Renal pelvis (tissue), 4 donors: ENCODE data around the gene FUT1. TPM values are rescaled to one million over a fixed set of nuclear protein-coding genes. Genes with fewer than 3 reads are reported as not detected.
"Not testable (repeated sequence)": the region's sequence is repeated elsewhere in the genome, so short reads cannot be mapped to it uniquely, and the experiment has no call there.

Experiments used
- DNase-seq: peaks from one replicate; pipeline ENCODE4 v3.0.0-alpha.2; 2013
- polyA plus RNA-seq, 3 donors: library from polyadenylated mRNA; unstranded; fragments of 120-200 nt; gene quantifications; one replicate each; pipeline ENCODE4 v1.2.1, GENCODE V29; 2013; ENCODE audit not compliant: insufficient read length in 3 of 3

FUT1 gene
- polyA plus RNA-seq, 3 donors, result 3.0 to 4.4 (median 4.2) TPM

DNA sequence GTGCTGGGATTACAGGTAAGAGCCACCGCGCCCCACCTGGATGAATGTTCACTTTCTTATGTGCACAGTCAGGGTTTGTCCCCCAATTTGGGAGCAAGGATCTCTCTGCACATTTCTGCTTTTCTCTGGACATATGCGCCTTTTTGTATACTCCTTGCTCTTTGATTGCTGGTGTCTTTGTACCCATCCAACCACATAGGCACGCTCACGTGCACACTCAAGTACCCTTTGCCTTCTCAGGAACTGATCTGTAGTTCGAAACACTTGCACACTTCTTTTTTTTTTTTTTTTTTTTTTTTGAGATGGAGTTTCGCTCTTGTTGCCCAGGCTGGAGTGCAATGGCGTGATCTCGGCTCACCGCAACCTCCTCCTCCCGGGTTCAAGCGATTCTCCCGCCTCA is 34.3 kb downstream of the FUT1 start:
- not testable (repeated sequence) for DNase-seq

DNA sequence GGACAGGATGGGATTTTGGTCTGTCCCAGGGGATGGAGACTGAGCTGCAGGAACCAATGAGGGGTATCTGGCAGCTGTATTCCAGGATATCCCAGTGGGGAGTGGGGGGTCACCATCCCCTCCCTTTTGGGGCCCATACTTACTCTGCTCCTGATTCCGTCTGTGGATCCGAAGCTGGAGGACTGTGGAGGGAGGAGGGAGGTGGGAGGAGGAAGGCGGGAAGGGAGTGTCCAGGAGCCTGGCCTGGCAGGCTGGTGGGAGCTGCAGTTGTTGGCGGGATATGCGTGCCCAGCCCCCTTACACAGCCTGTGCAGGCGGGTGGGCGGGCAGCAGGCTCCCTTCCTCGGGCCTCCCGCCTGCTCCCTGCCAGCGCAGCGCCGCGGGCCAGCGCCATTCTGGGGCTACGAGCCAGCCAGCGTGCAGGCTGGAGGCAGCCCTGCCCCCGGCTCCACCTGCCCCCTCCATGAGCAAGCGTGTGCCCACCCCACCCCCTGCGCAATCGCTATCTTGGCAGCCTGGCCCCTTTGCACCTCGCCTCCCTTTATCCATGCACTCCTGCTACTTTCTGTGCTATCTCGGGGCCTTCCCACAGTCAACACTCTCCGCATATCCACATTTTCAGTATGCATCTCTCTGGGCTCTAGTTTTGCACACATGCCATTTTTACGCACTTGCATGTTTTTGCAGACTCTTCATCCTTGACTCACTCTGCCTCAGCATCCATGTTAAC is 35.7 kb downstream of the FUT1 start:
- no peak for DNase-seq

DNA sequence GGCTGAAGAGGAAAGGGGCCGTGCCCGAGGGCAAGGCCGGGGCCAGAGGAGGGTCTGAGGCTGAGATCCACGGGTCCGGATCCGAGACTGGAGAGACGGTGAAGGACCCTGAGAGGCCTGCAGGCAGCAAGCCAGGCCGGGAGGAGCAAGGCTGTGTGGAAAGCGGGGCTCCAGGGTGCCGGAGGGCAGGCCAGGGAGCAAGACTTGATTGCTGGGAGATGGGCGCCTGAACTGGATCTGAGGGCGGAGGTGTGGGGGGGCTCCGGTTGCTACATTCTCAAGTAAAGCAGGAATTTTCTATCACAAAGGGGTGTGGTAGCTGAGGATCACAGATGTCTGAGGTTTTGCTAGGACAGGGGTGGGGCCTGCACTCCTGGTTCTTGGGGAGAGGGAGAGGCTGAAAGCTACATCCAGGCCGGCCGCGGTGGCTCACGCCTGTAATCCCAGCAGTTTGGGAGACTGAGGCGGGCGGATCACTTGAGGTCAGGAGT is 36.7 kb downstream of the FUT1 start:
- no peak for DNase-seq

DNA sequence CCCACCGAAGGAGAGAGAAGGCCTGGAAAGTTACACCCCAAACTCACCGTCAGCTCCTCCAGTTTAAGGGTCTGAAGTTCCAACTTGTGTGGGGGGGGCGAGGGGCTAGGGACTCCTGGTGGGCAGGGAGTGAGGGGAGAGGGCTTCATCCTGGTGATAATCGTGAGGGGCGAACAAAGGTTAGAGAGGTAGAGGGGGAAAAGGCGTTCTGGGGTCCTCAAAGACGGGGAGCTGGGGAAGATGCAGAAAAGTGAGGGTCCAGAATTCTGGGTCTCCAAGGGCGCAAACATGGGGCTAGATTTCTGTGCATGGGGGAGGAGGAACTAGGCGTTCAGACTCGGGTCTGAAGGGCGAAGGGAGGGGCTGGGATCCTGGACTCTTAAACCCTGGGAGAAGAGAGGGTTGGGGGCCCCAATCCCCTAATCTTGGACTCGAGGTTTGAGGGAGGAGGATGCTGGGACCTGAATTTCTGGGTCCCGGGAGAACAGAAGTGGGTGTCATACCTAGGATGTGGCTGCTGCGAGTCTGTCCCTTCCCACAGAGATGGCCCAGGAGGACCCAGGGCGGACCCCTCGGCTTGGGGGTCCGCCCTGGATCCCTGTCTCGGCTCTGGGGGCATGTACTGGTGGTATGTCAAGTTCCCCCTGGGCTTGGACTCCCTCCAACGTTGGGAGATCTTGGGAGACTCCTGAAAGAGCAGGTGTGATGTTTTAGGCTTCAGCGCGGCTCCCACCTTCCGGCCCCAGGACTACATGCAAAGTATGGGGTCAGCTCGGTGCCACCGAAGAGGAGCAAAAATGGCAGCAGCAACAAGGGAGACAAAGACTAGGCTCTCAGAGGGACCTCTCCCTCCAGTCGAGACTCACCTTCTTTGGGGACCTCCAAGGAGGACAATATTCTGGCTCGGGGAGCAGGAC is 37.4 kb downstream of the FUT1 start:
- DNase-seq, result no peak

DNA sequence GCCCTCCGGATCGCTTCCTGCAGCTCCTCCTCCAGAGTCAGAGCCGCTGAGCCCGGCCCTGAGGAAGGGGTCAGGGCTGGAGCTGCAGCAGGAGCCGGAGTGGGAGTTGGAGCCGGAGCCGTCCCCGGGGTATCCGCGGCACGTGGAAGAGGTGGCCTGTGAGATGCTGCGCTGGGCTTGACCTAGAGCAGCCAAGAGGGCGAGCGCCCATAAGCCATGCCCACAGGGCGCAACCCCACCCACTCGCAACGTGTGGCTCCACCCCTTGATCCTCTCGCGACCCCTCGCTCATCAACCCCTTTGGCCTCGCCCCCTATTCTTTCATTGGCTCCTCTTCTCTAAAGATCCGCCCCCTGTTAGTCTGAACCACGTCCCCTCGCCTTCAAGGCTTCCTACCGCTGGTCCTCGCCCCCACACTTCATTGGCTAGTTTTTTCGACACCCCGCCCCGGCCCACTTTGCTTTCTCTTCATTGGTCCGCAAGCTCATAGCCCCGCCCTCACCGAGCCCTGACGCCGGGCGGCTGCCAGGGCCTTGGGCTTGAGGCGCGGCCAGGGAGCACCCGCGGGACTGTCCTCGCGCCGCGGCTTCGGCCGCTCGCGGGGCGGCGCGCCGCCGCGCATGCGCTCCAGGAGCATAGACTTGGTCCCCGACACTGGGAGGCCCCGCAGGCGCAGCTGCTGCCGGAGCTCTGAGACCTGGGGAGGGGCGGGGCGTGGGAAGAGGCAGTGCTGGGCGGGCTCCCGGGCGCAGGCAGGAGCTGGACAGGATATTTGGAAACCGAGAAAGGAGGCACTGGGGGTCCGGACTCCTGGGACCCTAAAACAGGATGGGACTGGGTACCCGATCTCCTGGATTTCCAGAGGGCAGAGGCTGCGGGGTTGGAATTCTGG is 38.3 kb downstream of the FUT1 start:
- DNase-seq, result peak; percentile 100

DNA sequence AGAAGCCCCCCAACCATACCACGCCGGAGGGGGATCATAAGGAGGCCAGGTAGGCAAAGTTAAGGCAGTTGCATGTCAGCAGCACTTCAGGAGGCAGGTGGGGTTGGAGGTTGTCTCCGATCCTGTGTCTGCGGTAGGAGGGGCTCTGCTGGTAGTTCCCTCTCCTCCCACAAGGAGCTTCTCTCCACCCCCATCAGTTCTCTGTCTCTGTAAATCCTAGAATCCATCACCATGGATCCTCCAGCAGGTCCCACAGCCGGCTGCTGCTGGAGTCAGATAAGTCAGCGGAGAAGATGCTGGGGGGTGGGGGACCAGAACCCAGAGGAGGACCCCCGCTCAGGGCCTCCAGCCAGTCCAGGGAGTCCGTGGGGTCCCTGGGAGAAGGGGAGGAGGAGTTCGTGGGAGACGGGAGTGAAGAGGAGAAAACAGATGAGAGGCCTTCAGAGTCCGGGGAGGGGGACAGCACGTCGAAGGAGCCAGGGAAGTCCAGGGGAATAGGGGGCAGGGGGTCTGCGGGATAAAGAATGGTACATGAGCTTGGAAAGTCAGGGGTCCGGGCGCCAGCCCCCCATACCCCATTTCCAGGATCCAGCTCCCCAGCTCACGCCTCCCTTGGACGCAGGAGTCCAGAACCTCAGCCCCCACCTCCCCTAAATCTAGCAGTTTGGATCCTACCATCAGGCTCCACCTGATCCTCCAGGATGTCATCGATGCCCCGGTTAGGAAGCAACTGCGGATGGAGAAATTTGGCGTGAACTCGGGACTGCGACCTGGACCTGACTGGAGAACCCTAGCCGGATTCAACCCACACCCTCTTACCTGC is 39.2 kb downstream of the FUT1 start:
- no peak for DNase-seq

DNA sequence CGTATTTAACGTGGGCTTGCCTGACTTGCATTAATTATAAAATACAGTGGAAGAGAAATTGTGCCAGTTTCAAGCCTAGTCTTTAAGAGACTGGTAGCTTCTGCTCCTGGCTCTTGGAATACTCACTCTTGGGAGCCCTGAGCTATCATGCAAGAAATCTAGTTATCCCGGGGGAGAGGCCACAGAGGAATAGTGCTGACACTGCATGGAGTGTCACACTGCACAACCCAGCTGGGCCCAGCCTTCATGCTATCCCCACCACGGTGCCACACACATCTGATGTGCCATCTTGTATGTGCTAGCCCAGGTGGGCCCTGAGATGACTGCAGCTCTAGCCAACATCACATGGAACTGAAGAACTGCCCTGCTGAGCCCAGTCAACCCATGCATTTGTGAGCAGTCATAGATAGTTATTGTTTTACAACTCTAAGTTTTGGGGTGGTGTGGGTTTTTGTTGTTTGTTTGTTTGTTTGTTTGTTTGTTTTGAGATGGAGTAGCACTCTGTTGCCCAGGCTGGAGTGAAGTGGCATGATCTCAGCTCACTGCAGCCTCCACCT is 41.3 kb downstream of the FUT1 start:
- DNase-seq, result no peak

DNA sequence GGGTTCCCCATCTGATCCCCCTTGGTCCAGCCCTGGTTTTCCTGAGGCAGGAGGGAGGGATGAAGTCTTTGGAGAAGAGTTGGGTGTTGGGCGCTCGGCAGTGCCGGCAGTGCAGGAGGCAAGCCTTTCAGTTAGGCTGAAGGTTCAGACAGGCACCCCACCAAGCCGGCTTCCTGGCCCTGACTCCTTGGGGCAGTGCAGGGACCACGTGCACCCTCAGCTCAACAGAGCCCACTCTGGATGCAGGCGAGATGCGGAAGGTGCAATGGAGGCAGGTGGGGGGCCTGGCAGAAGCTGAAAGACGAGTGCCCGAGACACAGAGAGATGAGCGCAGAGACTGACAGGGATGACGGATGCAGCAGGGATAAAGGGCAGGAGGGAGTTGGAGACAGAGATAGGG is 44.0 kb downstream of the FUT1 start:
- no peak for DNase-seq

DNA sequence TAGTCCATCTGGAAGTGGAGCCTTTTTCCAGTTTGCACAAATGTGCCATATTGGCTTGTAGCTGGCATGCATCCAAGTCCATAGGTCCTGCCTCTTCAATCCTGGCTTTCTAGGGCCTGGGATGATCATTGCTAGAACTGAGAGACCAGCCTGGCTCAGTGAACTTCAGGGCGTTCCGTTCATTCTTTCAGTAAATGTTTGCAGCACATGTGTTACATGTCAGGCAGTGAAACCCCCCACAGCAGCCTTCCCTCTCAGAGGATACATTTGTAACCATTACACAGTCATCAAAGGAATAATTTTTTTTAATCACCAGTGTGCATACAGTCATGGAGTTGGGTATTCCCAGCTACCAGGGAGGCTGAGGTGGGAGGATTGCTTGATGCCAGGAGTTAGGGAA is 47.0 kb downstream of the FUT1 start:
- DNase-seq, result no peak

DNA sequence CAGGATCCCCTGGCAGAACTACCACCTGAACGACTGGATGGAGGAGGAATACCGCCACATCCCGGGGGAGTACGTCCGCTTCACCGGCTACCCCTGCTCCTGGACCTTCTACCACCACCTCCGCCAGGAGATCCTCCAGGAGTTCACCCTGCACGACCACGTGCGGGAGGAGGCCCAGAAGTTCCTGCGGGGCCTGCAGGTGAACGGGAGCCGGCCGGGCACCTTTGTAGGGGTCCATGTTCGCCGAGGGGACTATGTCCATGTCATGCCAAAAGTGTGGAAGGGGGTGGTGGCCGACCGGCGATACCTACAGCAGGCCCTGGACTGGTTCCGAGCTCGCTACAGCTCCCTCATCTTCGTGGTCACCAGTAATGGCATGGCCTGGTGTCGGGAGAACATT is 49.1 kb downstream of the FUT1 start:
- DNase-seq, result no peak

DNA sequence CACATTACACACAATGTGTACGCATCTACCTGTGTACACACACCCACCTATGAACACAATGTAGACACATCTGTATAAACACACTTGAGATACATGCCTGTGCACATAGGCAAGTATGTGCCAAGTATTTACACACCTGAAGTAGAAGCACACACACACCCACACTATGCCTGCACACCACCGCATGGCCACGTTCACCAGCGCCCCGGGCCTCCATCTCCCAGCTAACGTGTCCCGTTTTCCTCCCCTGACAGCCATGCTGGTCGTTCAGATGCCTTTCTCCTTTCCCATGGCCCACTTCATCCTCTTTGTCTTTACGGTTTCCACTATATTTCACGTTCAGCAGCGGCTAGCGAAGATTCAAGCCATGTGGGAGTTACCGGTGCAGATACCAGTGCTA is 49.7 kb downstream of the FUT1 start:
- no peak for DNase-seq

DNA sequence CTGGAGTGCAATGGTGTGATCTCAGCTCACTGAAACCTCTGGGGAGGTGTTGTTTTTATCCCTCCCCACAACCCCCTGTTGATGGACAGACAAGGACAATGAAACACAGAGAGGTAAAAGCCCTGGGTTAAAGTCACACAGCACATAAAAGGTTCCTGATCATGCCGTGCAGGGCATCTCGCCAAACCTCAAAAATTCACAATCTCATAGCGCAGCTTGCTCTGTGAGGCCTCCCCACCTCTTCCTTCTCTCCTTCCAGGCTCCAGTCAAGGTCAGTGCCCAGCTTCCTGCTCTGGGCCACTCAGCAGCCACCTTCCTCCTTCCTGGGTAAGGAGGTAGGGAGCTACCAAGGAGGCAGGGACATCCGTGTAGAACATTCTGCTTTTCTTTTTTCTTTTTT is 54.4 kb downstream of the FUT1 start:
- no peak for DNase-seq

Other genes with a start within 250 kb of the FUT1 start
- 1 to 10 TPM; 3.5 to 3.7 (median 3.7) TPM for gene LMTK3, start 240.8 kb downstream of the FUT1 start, polyA plus RNA-seq
- under 1 TPM; 0.43 to 0.81 (median 0.43) TPM for gene SULT2B1, start 200.5 kb downstream of the FUT1 start, polyA plus RNA-seq
- under 1 TPM in 2 of 3 donors, not detected in 1; 0.23 to 0.24 TPM for gene SPACA4, start 145.9 kb downstream of the FUT1 start, polyA plus RNA-seq
- gene FAM83E, start 137.6 kb downstream of the FUT1 start, polyA plus RNA-seq, result 1 to 10 TPM; 1.9 to 2.0 (median 1.9) TPM
- 1,000 to 10,000 TPM; 1,186 to 1,447 (median 1,300) TPM for gene RPL18, start 133.5 kb downstream of the FUT1 start, polyA plus RNA-seq
- 10 to 100 TPM; 30.2 to 35.2 (median 33.2) TPM for gene SPHK2, start 133.1 kb downstream of the FUT1 start, polyA plus RNA-seq
- 10 to 100 TPM; 13.8 to 15.4 (median 14.6) TPM for gene DBP, start 115.3 kb downstream of the FUT1 start, polyA plus RNA-seq
- gene CA11, start 106.5 kb downstream of the FUT1 start, polyA plus RNA-seq, result 10 to 100 TPM; 23.2 to 29.6 (median 29.0) TPM
- 1 to 10 TPM in 2 of 3 donors, under 1 TPM in 1; 0.91 to 1.9 (median 1.5) TPM for gene NTN5, start 79.6 kb downstream of the FUT1 start, polyA plus RNA-seq
- gene FUT2, start 56.7 kb downstream of the FUT1 start, polyA plus RNA-seq, result 1 to 10 TPM; 2.4 to 5.8 (median 3.3) TPM
- 1 to 10 TPM; 5.7 to 8.0 (median 7.1) TPM for gene MAMSTR, start 32.9 kb downstream of the FUT1 start, polyA plus RNA-seq
- 10 to 100 TPM; 15.7 to 20.8 (median 17.2) TPM for gene RASIP1, start 12.0 kb downstream of the FUT1 start, polyA plus RNA-seq
- under 1 TPM; 0.39 to 0.83 (median 0.65) TPM for gene IZUMO1, start 5.7 kb downstream of the FUT1 start, polyA plus RNA-seq
- gene FGF21, start 2.9 kb upstream of the FUT1 start, polyA plus RNA-seq, result not detected
- 10 to 100 TPM; 47.7 to 65.3 (median 60.4) TPM for gene BCAT2, start 58.4 kb upstream of the FUT1 start, polyA plus RNA-seq
- gene HSD17B14, start 83.8 kb upstream of the FUT1 start, polyA plus RNA-seq, result 10 to 100 TPM; 38.3 to 44.8 (median 43.3) TPM
- 10 to 100 TPM; 25.2 to 29.4 (median 25.7) TPM for gene PLEKHA4, start 116.0 kb upstream of the FUT1 start, polyA plus RNA-seq
- 10 to 100 TPM; 33.8 to 36.6 (median 33.9) TPM for gene PPP1R15A, start 119.8 kb upstream of the FUT1 start, polyA plus RNA-seq
- gene TULP2, start 146.1 kb upstream of the FUT1 start, polyA plus RNA-seq, result 1 to 10 TPM in 1 of 3 donors, under 1 TPM in 2; 0.70 to 1.5 (median 0.96) TPM
- gene NUCB1, start 147.7 kb upstream of the FUT1 start, polyA plus RNA-seq, result 100 to 1,000 TPM; 311 to 334 (median 332) TPM
- 10 to 100 TPM in 1 of 3 donors, 1 to 10 TPM in 2; 8.5 to 11.6 (median 9.7) TPM for gene DHDH, start 181.1 kb upstream of the FUT1 start, polyA plus RNA-seq
- 10 to 100 TPM; 76.5 to 91.9 (median 87.6) TPM for gene BAX, start 202.2 kb upstream of the FUT1 start, polyA plus RNA-seq
- 1,000 to 10,000 TPM; 2,476 to 3,205 (median 2,712) TPM for gene FTL, start 212.7 kb upstream of the FUT1 start, polyA plus RNA-seq
- gene GYS1, start 240.7 kb upstream of the FUT1 start, polyA plus RNA-seq, result 10 to 100 TPM; 42.9 to 56.7 (median 55.5) TPM
- 100 to 1,000 TPM in 2 of 3 donors, 10 to 100 TPM in 1; 96.2 to 118 (median 101) TPM for gene RUVBL2, start 241.2 kb upstream of the FUT1 start, polyA plus RNA-seq